Stomach (tissue), 9 donors: ENCODE results near the gene CSAD. TPM values are rescaled to one million over a fixed set of nuclear protein-coding genes. Genes with fewer than 3 reads are reported as not detected.

Source experiments
- DNase-seq, 2 donors: peaks; one replicate each; pipeline versions ENCODE4 v3.0.0 to v3.0.0-alpha.2; 2013 to 2019
- H3K27ac ChIP-seq, 5 donors: fragments of 200-600 bp in 4 of 5; sonication (generic) in 4 of 5; one replicate each; pipeline ENCODE4 v1.5.1; 2013 to 2019; ENCODE audit warnings: mild to moderate bottlenecking in 1 of 5, moderate library complexity in 1 of 5
- H3K27me3 ChIP-seq, 3 donors: fragments of 200-600 bp; sonication (generic); one replicate each; pipeline ENCODE4 v1.5.1; 2017 to 2019; ENCODE audit warnings: mixed run types in 1 of 3
- H3K36me3 ChIP-seq, 4 donors: fragments of 200-600 bp; sonication (generic); 1 replicate in 3 of 4; 2 replicates in 1 of 4; pipeline ENCODE4 v1.5.1; 2016 to 2019
- H3K4me1 ChIP-seq, 4 donors: fragments of 200-600 bp; sonication (generic); one replicate each; pipeline ENCODE4 v1.5.1; 2016 to 2019
- H3K4me3 ChIP-seq, 4 donors: fragments of 200-600 bp; sonication (generic) in 3 of 4; one replicate each; pipeline ENCODE4 v1.5.1; 2016 to 2019; ENCODE audit warnings: mild to moderate bottlenecking in 1 of 4
- H3K9me3 ChIP-seq, 4 donors: fragments of 200-600 bp; sonication (generic); one replicate each; pipeline ENCODE4 v1.5.1; 2016 to 2019
- CTCF ChIP-seq, 7 experiments: fragments of 450-650 bp in 4 of 7; fragments of 200-600 bp in 3 of 7; sonication (generic) in 3 of 7; IDR thresholded peaks; one replicate each; pipeline ENCODE4 v1.5.1; 2016 to 2019; ENCODE audit warnings: antibody characterized with exemption in 7 of 7, control low read depth in 2 of 7, mild to moderate bottlenecking in 1 of 7
- EP300 ChIP-seq: sonication (generic); formaldehyde crosslinking; IDR thresholded peaks from one replicate; pipeline ENCODE4 v1.6.1; 2017; ENCODE audit warnings: antibody characterized with exemption
- POLR2A ChIP-seq, 4 donors: fragments of 450-650 bp; IDR thresholded peaks; one replicate each; pipeline ENCODE4 v1.6.1; 2016; ENCODE audit warnings: antibody characterized with exemption in 4 of 4, control low read depth in 2 of 4, mild to moderate bottlenecking in 1 of 4, moderate library complexity in 1 of 4
- POLR2AphosphoS5 ChIP-seq, 3 donors: sonication (generic); formaldehyde crosslinking; IDR thresholded peaks; one replicate each; pipeline ENCODE4 v1.6.1; 2016; ENCODE audit warnings: antibody characterized with exemption in 3 of 3
- WGBS, 5 donors: extraction: QIAGEN DNeasy Blood & Tissue Kit in 3 of 5; methylation state at CpG; one replicate each; pipeline versions ENCODE4 v1.1.5 to v1.1.7; 2013 to 2018; 5-methylcytosine and 5-hydroxymethylcytosine counted together
- intact Hi-C: fragments of 100-400 bp; cut with DNase I; formaldehyde crosslinking; loops from one replicate; pipeline ENCODE4 v1.15.1; 2023; ENCODE audit warnings: low total_unique reads
- polyA plus RNA-seq, 3 donors: library from polyadenylated mRNA; stranded (reverse); fragments of 200-250 nt; gene quantifications; one replicate each; pipeline ENCODE4 v1.2.3, GENCODE V29; 2013
- total RNA-seq, 5 donors: library from RNA; depleted of rRNA; stranded (reverse); fragments of >200 nt; gene quantifications; one replicate each; pipeline versions ENCODE4 v1.1.0 to v1.2.3, GENCODE V29; 2014 to 2016
- donor health status: healthy with polysubstance abuse.
- donor health status: Bipolar disorder and iron deficiency.
- donor health status: healthy.

CSAD gene
- total and polyA plus RNA-seq, 8 donors: 4.6 to 334 (median 35.5) TPM

GRCh38 chr12:53222170-53222721 is 41.5 kb upstream of the CSAD start:
- H3K4me3 ChIP-seq: peak overlapping the region; percentile 63 to 88 (median 83)
- intact Hi-C loops: no loop called here
- H3K36me3 ChIP-seq: peaks cover 1 to 14% (median 8%) of the 10 kb centered on the region in 4 donors
- 41 to 46% (median 43%) methylated on average over 5 of the region's 5 CpGs for WGBS, 5 donors
- peaks cover 57 to 85% (median 77%) of the 10 kb centered on the region in 4 donors for H3K4me1 ChIP-seq
- peak overlapping the region; percentile 96 to 99 (median 99) for H3K27ac ChIP-seq
- DNase-seq: no peak
- H3K9me3 ChIP-seq: no peaks in the 10 kb centered on the region
- no peaks in the 10 kb centered on the region for H3K27me3 ChIP-seq
- no peak for TF ChIP-seq POLR2AphosphoS5 (IDR thresholded peaks at IDR 0.05)
- no peak for TF ChIP-seq POLR2A (IDR thresholded peaks at IDR 0.05)
- no peak for TF ChIP-seq CTCF (IDR thresholded peaks at IDR 0.05)
- TF ChIP-seq EP300: no peak

DNA sequence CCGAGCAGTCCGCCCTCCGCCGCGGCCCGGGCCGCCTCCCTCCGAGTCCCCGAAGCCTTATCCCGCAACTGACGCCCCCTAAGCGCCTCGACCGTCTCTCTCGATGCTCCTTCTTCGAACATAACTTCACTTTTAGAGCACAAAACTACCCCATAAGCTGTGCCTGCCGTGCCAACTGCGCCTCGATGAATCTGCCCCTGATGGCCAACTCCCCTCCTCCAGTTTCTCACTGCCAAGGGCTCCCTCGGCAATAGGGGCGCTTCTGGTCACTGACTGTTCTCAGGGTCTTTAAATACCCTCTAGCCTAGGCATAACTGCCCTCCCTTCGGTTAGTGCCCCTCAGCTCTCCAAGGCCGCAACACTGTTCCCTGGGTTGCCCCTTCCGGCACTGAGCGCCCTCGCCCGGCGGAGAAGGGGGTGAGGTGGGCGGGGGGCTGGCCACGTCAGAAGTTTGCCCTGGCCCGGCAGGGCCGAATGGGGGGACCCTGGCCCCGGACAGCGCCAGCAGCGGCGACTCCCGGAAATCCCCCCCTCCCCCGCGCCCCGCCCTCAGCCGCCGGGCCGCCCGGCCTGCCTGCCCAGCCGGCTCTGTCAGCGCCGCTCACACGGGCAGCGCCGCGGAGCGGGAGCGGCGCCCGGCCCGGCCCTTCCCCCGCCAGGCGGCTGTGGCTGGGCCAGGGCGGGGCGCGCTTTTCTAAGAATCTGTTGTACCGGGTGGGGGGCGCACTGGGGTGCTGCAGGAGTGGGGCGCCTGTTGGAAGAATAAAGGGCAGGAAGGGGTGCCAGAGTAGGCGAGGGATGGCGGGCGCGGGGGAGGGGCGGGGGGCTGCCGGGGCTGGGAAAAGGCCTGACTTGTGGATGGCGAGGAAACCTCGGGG is 40.7 kb upstream of the CSAD start:
- H3K4me1 ChIP-seq: peaks cover 65 to 90% (median 85%) of the 10 kb centered on the region in 4 donors
- H3K36me3 ChIP-seq: peaks cover 0 to 6% (median 0%) of the 10 kb centered on the region in 4 donors
- peak; percentile 80 to 94 for DNase-seq
- H3K27ac ChIP-seq: peak overlapping the region; percentile 96 to 99 (median 99)
- intact Hi-C loops: no loop called here
- WGBS, 5 donors: 0 to 2% (median 1%) methylated on average over 32 to 72 of the region's 72 CpGs
- no peaks in the 10 kb centered on the region for H3K27me3 ChIP-seq
- H3K9me3 ChIP-seq: no peaks in the 10 kb centered on the region
- H3K4me3 ChIP-seq: peak overlapping the region; percentile 63 to 88 (median 83)
- no peak for TF ChIP-seq EP300
- TF ChIP-seq CTCF (IDR thresholded peaks at IDR 0.05): peak in 1 of 7 experiments; percentile 28
- TF ChIP-seq POLR2AphosphoS5 (IDR thresholded peaks at IDR 0.05): peak in 2 of 3 donors; percentile 3 to 67
- TF ChIP-seq POLR2A (IDR thresholded peaks at IDR 0.05): no peak

- Histone ChIP-seq H3K27ac (peak overlapping the region; percentile 96 to 99 (median 99)), H3K4me1 (peaks cover 72 to 91% (median 89%) of the 10 kb centered on the region in 4 donors), H3K9me3 (no peaks in the 10 kb centered on the region), H3K4me3 (peak overlapping the region; percentile 63 to 88 (median 83)), H3K27me3 (no peaks in the 10 kb centered on the region), H3K36me3 (peaks cover 0 to 2% (median 0%) of the 10 kb centered on the region in 4 donors)
- intact Hi-C loops: no loop called here
- TF ChIP-seq POLR2A (IDR thresholded peaks at IDR 0.05): no peak
- no peak for TF ChIP-seq CTCF (IDR thresholded peaks at IDR 0.05)
- peak; percentile 58 to 72 (median 58) for TF ChIP-seq POLR2AphosphoS5 (IDR thresholded peaks at IDR 0.05)
- no peak for TF ChIP-seq EP300
- peak; percentile 89 to 98 for DNase-seq
- WGBS, 5 donors: 0 to 1% (median 1%) methylated on average over 35 to 42 of the region's 42 CpGs
Measured at GRCh38 chr12:53220694-53221202, 40.0 kb upstream of the CSAD start.
